ENCODE measurements around the gene C1orf56.

GRCh38 chr1:151032164-151032563 is 15.4 kb upstream of the C1orf56 start:
- no peak for TF ChIP-seq CTCF (IDR thresholded peaks at IDR 0.05)
- TF ChIP-seq POLR2A (IDR thresholded peaks at IDR 0.05; ENCODE audit: low read depth): no peak

All from esophagus muscularis mucosa (tissue), 3 donors.